ENCODE data around the gene NFATC2. TPM values are rescaled to one million over a fixed set of nuclear protein-coding genes. Genes with fewer than 3 reads are reported as not detected.

Gene NFATC2
- total and polyA plus RNA-seq, 2 experiments from 2014 or later: 0.52 to 0.59 TPM

GRCh38 chr20:51383891-51384510 is 158.5 kb downstream of the NFATC2 start:
- peaks cover 41% of the 10 kb centered on the region for H3K4me1 Mint-ChIP-seq
- DNase-seq (ENCODE audit: low spot score) (no peak), ATAC-seq (no peak)
- Histone ChIP-seq H3F3A (replicated peaks; ENCODE audit: low read depth) (no peaks in the 10 kb centered on the region), H3K36me3 (ENCODE audit: insufficient read depth) (no peaks in the 10 kb centered on the region), H2AFZ (no peak overlapping the region), H3K4me3 (no peak overlapping the region), H3K4me2 (no peak overlapping the region), H3K9me2 (ENCODE audit: insufficient read depth) (no peaks in the 10 kb centered on the region), H3K27me3 (ENCODE audit: insufficient read depth) (no peaks in the 10 kb centered on the region), H3K4me1 (ENCODE audit: insufficient read depth) (peaks cover 26% of the 10 kb centered on the region), H3K27ac (ENCODE audit: low read depth) (no peak overlapping the region), H3K79me2 (replicated peaks; ENCODE audit: insufficient read depth) (no peaks in the 10 kb centered on the region), H4K20me1 (replicated peaks; ENCODE audit: insufficient read depth) (no peaks in the 10 kb centered on the region)
- no peaks in the 10 kb centered on the region for H3K36me3 Mint-ChIP-seq (ENCODE audit: low read depth)
- TF ChIP-seq CREB1 (CRISPR knock-in tag; IDR thresholded peaks at IDR 0.05; ENCODE audit: low read depth): no peak
- no peak for TF ChIP-seq EZH2phosphoT487 (IDR thresholded peaks at IDR 0.05; ENCODE audit: unreplicated experiment)
- no peak for TF ChIP-seq ZNF462 (CRISPR knock-in tag; IDR thresholded peaks at IDR 0.05)
- TF ChIP-seq STAT1 (IDR thresholded peaks at IDR 0.05; ENCODE audit: unreplicated experiment): no peak
- no peak for TF ChIP-seq CTCF (conservative IDR thresholded peaks at IDR 0.05; ENCODE audit: low read depth in 2 of 2)
- no peak for TF ChIP-seq ETS1 (IDR thresholded peaks at IDR 0.05)
- no peak for TF ChIP-seq ZNF114 (CRISPR knock-in tag; IDR thresholded peaks at IDR 0.05)
- no peak for TF ChIP-seq NANOG (IDR thresholded peaks at IDR 0.05; ENCODE audit: borderline replicate concordance)
- no peak for TF ChIP-seq REST (IDR thresholded peaks at IDR 0.05; ENCODE audit: unreplicated experiment)
- no peak for TF ChIP-seq POLR2AphosphoS5 (IDR thresholded peaks at IDR 0.05; ENCODE audit: low read depth)
- TF ChIP-seq JUNB (IDR thresholded peaks at IDR 0.05; ENCODE audit: unreplicated experiment): no peak
- no peak for TF ChIP-seq ZNF331 (CRISPR knock-in tag; IDR thresholded peaks at IDR 0.05; ENCODE audit: low read depth)
- no peak for TF ChIP-seq EZH2 (IDR thresholded peaks at IDR 0.05; ENCODE audit: low read depth, unreplicated experiment)
- no peak overlapping the region for H3K4me3 Mint-ChIP-seq
- H3K9me3 Mint-ChIP-seq: no peaks in the 10 kb centered on the region
- peaks cover 4% of the 10 kb centered on the region for H3K27me3 Mint-ChIP-seq (ENCODE audit: insufficient read depth, low read depth, poor library complexity)
- no peak overlapping the region for H3K27ac Mint-ChIP-seq
